ENCODE measurements around the gene CDH23.

CDH23 gene

DNA sequence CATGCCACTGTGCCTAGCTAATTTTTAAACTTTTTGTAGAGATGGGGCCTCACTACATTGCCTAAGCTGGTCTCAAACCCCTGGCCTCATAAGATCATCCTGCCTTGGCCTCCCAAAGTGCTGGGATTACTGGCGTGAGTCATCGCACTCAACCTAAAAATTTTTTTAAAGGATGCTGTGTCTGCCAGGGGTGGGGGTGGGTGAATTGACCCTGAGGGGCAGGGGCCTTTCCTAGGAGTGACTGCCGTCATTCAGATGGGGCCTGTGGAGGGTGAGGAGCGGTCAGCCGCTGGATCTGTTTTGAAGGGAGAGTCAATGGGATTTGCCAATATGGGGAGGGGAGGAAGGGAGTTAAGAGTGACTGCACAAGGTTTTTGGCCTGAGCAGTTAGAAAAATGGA is 233.4 kb downstream of the CDH23 start:
- DNase-seq, result no peak

DNA sequence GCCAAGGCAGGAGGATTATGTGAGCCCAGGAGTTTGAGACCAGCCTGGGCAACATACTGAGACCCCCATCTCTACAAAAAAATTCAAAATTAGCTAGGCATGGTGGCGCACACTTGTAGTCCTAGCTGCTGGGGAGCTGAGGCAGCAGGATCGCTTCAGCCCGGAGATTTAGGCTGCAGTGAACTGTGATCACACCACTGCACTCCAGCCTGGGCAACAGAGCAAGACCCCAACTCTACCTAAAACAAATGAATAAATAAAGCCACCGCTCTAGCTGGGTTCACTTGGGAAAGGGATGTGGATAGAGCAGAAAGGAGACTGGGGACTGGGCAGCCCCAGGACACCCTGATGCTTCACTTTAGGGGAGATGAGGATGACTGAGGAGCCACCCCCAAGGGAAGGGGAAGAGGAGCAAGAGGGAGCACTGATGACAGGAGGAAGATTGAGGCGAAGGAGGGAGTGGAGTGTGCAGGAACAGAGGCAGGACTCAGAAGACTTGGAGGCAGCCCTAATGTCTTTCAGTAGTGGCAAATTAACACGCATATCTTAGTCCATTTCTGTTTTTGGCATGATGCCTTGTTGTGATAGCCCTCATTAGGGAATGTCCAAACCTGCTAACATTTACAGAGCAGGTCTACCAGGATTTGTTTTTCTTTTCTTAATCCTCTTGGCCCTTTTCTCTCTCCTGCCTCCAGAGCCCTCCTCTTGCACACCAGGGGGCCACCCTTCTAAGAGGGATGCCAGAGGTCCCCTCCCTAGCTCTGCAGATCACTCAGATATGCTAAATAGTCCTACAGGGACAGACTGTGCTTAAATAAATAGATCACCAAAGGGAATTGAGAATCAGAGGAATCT is 234.5 kb downstream of the CDH23 start:
- no peak for DNase-seq

DNA sequence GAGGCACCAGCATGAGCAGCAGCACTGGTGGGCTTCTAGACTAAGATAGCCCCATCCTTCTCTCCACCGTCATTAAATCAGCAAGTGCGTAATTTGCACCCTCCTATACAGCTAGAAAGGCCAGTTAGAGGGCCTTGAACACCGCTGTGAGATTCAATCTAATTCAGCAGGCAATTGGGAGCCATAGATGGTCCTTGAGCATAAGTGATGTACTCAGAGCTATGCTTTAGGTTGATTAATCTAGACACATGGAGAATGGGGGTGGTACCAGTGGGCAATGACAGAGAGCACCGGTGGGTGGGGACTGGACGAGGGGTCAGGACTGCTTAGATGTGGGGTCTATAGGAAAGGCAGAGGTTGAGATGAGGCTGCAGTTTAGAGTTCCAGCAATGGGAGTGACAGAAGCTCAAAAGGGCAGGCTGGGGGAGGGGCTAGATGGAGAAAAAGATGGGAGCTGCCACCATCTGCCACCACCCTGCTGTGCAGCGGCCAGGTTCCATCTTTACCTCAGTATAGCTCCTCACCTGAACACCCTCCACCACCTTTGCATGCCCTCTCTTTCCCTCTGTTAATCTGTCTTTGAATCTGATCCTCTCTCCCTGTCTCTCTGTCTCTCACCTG is 235.6 kb downstream of the CDH23 start:
- DNase-seq, result no peak

DNA sequence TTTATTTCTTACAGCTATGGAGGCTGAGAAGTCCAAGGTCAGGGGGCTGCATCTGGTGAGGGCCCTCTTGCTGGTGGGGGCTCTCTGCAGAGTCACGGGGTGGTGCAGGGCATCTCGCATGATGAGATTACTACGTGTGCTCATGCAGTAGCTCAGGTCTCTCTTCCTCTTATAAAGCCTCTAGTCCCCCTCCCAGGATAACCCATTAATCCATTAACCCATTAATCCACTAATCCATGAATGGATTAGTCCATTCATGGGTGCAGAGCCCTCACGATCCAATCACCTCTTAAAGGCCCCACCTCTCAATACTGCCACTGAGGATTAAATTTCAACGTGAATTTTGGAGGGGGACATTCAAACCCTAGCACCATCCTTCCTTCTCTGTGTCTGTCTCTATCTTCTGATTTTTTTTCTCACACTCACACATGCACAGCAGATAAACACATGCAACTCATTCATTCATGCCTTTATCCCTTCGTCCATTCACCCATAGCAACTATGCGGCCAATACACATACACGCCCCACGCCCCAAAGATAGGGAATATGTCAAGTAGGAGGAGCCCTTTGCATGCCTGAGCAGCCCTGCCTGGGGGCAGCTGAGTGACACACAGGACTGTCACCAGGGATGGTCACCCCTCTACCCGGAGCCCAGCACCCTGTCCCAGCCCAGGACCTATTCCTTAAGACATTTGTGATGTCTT is 236.3 kb downstream of the CDH23 start:
- no peak for DNase-seq

DNA sequence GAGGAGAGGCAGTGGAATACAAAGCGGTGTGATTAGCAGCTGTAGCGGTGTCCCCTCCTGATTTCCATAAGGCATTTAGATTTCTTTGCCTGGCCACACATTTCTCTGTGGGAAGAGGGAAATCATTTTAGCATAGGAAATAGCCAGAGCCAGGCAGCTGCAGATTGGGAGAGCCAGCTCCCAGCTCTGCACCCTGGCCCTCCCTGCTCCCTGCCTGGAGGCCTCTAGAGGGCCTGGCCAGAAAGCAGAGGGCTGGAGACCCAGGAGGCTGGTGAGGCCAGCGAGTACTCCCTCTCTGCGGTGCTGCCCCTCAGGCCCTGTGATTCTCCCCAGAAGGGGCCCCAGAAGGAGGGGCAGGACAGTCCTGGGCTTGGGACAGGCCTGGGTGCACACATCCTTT is 237.2 kb downstream of the CDH23 start:
- DNase-seq, result no peak

DNA sequence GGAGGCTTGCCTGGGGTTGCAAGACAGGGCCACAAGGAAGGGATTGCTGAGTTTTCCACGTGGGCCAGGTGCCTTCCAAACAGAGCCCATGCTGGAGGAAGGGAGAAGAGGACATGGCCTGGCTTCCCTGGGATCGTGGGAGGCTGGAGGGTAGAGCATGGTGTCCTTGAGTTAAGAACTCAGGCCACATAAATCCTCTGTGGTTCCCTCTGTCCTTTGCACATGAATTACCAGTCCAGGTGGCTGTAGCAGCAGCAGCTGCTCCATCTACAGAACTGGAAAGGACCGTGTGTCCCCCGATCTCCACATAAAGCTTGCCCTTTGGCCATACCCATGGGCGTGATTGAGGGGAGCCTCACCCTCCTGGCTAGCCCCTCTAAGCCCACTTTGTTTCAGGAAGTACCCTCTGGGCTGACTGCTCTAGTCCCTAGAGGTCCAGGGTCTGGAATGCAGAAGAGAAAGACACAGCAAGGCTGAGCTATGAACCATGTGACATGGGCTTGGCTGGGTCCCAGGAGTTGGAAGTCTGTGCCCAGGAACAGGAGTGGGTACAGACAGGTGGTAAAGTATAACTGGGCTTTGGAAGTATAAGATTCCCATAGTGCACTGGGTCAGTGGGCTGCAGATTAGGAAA is 237.9 kb downstream of the CDH23 start:
- DNase-seq, result no peak

DNA sequence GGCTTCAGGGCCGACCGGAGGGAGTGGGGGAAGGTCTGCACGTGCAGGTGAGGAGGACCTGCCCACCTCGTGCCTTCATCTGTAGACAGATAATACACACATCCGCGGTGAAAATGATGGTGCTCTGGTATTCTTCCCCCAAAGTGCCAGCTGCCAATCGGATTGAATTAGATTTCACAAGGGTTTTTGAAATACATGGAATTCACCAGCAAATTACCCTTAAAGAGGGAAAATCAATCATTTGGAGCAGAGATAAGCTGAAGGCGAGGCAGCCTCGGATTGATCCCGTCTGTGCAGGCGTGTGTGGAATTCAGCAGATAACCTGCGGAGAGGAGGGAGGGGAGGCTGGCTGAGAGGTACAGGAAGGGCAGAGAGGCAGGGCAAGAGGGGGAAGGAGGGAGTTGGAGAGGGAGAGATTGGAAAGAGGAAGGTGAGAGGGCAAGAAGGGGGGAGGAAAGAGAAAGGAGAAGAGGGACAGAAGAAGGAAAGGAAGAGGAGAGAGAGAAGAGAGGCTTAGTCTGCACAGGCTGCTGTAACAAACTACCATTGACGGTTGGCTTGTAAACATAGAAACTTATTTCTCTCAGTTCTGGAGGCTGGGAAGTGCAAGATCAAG is 238.6 kb downstream of the CDH23 start:
- no peak for DNase-seq

DNA sequence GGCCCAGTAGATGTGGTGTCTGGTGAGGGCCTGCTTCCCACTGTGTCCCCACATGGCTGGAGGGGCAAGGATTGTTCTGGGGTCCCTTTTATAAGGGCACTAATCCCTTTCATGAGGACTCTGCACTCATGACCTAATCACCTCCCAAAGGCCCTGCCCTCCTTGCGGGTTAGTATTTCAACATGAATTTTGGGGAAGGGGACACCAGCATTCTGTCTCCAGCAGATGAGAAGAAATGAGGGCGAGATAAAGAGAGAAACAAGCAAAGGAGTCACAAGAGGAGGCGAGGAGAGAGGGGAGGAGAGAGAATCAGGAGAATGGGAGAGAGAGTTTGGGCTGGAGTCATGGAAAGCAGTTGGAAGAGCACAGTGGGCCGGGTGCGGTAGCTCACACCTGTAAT is 239.1 kb downstream of the CDH23 start:
- no peak for DNase-seq

DNA sequence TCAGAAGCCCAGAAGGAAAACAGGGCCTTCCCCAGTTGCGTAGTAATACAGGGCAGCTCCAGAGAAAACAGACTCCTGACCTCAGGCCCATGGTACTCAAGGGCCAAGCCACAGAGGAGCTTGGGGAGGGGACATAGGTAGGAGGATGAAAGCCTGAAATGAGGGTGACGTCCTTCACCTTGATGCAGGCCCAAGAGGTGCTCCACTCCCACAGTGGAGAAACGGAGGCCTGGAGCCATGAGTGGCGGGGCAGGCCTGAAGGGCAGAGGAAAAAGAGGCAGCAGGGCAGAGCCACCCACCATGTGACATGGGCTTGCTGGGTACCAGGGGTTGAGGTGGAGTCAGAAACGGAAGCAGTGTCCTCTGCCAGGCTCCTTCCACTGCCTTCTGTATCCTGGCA is 239.9 kb downstream of the CDH23 start:
- DNase-seq, result no peak

DNA sequence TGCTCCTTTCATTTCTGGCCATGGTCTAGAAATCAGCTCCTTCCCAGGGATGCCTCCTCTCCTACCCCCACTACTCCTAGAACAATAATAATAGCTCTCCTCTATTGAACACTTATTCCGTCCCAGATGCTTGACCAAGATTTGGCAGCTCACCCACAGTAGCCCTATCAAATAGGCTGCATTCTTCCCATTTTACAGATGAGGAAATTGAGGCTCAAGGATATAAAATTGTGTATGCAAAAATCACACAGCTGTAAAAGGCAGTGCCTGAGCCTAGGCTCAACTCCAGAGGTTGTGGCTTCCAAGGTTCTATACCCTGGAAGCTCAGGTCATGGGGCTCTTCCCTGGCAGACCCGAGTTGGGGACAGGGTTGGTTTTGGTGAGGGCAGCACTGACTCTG is 240.6 kb downstream of the CDH23 start:
- DNase-seq, result no peak

DNA sequence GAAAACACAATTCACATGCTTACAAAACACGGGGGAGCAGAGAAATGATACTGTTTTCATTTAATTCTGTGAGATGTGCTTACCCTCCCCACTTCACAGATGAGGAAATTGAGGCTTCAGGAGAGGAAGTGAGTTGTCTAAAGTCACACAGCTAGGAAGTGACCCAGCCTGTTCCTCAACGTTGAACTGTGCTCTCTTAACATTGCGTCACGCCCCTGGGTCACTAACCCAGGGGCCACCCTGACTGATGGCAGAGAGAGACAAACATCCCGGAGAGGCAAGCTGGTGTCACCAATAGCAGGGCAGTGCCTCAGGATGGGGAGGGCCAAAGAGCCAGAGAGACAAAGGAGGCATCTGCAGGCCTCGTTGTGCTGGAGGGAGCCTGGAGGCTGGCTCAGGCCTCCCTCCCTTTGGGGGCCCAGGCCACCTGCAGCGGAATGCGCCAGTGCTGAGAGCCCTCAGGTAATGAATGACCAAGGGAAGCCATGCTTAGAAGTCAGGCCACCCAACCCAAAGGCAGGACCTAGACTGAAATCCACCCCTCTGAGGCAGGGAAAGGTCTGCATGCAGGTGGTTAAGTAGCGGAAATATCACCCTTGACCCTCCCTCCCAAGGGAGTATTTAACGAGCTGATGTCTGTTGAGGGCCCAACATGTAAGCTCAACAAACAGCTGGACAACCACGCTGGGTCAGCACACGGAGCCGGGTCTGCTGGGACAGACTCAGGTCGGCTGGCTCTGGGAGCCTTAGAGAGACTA is 241.5 kb downstream of the CDH23 start:
- DNase-seq, result no peak

DNA sequence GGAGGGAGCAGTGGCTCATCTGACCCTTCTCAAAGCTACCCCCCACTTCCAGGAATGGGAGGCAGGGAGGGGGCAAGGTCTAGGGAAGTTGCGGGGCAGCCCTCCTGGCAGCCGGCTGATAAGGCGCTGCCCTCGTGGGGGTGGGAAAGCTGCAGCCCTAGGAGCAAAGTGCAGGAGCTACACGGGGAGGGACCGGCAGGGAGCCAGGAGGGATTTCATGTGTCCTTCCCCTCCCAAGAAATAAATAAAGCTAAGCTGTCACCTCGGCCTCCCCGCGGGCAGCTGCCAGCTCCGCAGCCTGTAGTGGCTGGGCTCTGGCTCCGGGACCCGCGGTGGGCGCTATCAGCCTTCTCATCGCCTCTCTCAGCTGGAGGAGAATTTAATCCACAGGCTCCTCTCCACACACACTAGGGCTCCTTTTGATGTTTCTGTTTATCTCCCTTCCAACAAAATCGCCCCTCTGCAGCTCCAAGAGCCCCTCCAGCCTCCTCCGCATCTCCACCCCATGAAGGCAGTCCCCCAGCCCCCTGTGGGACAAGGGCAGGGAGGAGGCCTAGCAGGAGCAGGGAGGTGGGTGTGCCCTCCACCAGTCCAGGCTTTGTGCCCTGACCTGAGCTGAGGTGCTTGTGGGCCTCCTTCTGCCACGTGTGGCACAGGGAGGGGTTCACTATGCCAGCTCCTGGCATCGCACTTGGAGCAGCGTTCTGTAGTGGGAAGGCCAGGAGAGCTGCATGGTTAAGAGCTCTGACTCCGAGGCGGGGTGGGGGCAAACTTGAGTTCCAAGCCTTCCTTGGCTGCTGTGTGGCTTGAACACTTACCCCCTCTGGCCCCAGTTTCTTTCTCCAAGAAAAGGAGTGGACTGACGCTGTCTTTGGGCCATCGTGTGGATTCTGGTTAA is 242.4 kb downstream of the CDH23 start:
- DNase-seq, result no peak

DNA sequence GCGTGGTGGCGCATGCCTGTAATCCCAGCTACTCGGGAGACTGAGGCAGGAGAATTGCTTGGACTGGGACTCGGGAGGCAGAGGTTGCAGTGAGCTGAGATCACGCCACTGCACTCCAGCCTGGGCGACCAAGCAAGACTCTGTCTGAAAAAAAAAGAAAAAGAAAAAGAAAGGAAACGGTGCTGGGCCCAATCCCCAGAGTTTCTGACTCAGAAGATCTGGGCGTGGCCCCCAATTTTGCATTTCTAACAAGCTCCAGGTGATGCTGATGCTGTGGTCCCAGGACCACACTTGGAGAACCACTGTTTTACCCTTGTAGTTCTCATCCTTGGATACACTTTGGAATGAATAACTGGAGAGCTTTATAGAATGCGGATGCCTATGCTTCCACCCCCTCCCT is 243.9 kb downstream of the CDH23 start:
- DNase-seq, result no peak

DNA sequence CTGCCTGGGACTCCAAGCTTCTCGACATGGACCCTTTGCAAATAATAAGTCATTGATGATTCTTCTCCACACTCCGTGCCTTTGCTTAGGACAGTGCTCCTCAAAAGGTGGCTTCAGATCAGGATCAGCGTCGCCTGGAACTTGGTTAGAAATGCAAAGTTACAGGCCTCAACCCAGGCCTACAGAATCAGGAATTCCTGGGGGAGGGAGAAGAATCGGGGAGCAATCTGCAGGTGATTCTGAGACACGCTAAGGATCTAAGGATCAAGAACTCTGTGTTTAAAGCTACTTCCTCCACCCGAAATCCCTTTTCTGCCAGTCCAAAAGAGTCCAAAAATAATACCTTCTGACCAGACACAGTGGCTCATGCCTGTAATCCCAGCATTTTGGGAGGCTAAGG is 244.7 kb downstream of the CDH23 start:
- no peak for DNase-seq

DNA sequence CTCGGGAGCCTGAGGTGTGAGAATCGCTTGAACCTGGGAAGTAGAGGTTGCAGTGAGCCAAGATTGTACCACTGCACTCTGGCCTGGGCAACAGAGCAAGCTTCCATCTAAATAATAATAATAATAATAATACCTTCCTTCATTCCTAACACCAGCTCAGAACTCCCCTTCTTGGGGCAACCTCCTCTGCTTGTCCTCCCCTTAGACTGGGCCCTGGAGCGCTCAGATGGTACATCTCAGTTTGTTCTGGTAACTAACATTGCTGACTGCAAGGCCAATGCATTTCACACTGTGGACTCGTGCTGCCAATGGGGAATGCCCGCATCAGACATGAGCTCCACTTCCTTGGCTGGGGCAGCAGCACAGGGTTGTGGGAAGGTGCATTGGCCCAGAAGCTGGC is 245.3 kb downstream of the CDH23 start:
- no peak for DNase-seq

DNA sequence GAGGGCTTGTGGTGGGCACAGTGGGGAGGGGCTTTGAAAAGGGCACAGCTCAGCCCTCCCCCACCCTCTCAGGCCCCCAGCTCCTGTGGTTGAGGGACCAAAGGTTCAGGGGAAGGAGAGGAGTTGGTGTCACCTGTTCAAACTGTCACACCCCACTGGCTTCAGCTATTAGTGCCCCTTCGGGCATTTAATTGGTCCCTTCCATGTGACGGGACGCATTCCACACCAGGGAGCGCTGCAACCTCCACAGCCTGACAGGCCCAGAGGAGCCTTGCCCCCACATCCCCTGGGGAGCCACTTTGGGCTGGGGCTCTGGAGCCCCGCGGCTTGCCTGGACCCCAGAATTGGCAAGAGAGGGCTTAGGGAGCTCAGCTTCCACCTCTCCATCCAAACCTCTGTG is 247.2 kb downstream of the CDH23 start:
- DNase-seq, result no peak

DNA sequence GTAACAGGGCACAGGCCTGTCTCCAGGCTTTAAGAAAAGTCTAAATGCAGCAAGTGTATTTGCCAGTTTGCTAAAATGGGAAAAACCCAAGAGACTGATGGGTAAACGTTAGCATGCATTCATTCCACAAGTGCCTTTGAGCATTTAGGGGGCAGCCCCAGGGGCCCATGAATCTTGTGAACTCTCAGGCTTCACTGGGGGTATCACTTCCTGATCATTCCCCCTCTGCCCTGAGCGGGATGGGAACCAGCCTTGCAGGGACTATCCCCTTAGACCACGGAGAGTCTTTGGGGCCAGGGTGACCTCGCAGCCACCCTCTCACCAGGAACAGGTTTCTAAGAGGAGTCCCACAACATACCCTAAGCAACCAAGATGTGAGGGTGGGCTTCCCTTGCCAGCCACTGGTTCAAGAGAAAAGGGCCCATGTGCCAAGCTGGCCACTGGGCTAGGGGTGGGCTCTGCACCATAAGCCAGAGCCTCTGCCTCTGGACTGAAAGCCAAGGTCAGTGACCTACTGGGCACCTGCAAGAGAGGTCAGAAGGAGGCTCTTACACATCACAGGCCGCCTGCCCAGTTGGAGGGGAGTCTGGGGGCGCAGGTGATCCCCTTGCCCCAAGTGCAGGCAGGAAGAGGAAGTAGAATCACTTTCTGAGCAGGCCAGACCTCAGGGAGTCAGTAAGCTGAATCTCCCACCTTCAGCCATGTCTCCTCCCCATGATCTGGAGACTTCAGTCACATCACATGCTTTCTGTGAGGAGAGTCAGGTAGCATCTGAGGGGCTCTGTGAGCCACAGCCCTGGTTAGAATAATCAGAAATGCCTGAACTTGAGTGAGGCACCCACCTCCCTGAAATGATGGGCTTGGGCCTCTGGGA is 247.8 kb downstream of the CDH23 start:
- DNase-seq, result no peak

DNA sequence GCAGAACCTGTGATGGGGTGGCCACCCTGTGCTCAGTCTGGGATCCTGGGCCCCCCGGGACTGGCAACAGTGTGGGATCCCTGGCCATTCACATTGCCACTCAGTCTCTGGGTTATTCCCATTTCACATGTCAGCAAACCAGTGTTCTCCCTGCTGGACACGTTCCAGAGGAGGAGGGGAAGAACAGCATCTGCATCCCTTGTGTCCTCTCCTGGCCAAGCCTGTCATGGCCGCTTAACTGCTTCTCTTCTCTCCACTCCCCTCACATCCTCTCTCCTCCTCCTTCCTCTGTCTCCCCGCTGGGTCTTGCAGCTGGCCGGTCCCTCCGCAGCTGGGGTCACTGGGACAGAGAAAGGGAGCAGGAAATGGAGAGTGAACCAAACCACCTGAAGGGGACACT is 248.5 kb downstream of the CDH23 start:
- no peak for DNase-seq

DNA sequence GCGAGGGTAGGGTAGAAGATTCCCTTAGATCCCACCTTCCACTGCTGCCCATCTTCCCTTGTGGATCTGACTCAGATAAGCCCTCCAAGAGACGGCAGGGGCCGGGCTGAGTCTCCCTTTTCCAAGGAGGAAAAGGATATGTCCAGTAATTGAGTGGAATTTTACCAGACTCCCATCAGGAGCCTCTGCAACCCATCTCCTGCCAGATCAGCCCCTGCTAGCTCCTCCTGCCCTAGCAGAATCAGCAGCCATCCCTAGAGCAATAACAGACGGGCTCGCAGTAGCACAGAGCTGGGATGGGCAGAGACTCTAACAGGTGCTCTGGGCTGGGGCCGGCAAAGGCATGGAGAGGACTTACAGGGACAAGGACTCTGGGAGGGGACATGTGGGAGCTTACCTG is 249.3 kb downstream of the CDH23 start:
- DNase-seq, result no peak

Measured in effector CD8-positive, alpha-beta T cell (primary cell).